Keratinocyte (primary cell): ENCODE data around the gene ZW10. TPM values are rescaled to one million over a fixed set of nuclear protein-coding genes. Genes with fewer than 3 reads are reported as not detected.

Experiments
- DNase-seq: peaks from one replicate; pipeline ENCODE4 v3.0.0-alpha.2; 2011; ENCODE audit warnings: low read depth, missing footprints, low spot score
- FAIRE-seq: peaks from 2 replicates; lab custom pipeline; 2011; peaks lifted over from hg19 to GRCh38; lab: Jason Lieb, UNC
- H2AFZ ChIP-seq: 2 replicates; pipeline ENCODE4 v1.6.0; 2012; ENCODE audit warnings: low read length, control low read depth, inconsistent platforms; ENCODE audit not compliant: control insufficient read depth
- H3K27ac ChIP-seq: 2 replicates; pipeline ENCODE4 v1.5.1; 2011; ENCODE audit warnings: low read length; ENCODE audit not compliant: control insufficient read depth, insufficient read depth
- H3K27me3 ChIP-seq: 3 replicates; pipeline ENCODE4 v1.6.0; 2011; ENCODE audit warnings: low read length; ENCODE audit not compliant: control insufficient read depth, insufficient read depth; ENCODE audit errors: extremely low read depth
- H3K36me3 ChIP-seq, 2 experiments: 2 replicates in 1 of 2; 3 replicates in 1 of 2; pipeline ENCODE4 v1.5.1; 2011; ENCODE audit warnings: low read length in 2 of 2, mild to moderate bottlenecking in 1 of 2; ENCODE audit not compliant: control insufficient read depth in 2 of 2, insufficient read depth in 2 of 2; ENCODE audit errors: extremely low read depth in 1 of 2
- H3K4me1 ChIP-seq: 3 replicates; pipeline ENCODE4 v1.5.1; 2011; ENCODE audit warnings: low read length; ENCODE audit not compliant: control insufficient read depth, insufficient read depth; ENCODE audit errors: extremely low read depth
- H3K4me2 ChIP-seq: 3 replicates; pipeline ENCODE4 v1.6.0; 2011; ENCODE audit warnings: low read depth, low read length; ENCODE audit not compliant: control insufficient read depth, insufficient read depth; ENCODE audit errors: extremely low read depth
- H3K4me3 ChIP-seq, 3 experiments: fragments of 200-600 bp in 1 of 3; sonication (generic) in 1 of 3; 2 replicates in 2 of 3; 3 replicates in 1 of 3; pipeline ENCODE4 v1.5.1; 2011 to 2016; ENCODE audit warnings: low read length in 3 of 3, mild to moderate bottlenecking in 3 of 3, control low read depth in 2 of 3, inconsistent platforms in 1 of 3, low read depth in 1 of 3, mixed read lengths in 1 of 3, mixed run types in 1 of 3, moderate library complexity in 1 of 3; ENCODE audit not compliant: control insufficient read depth in 2 of 3, insufficient read depth in 2 of 3; ENCODE audit errors: extremely low read depth in 1 of 3
- H3K79me2 ChIP-seq: 2 replicates; pipeline ENCODE4 v1.6.0; 2012; ENCODE audit warnings: low read length; ENCODE audit not compliant: control insufficient read depth, insufficient read depth
- H3K9ac ChIP-seq: 3 replicates; pipeline ENCODE4 v1.6.0; 2011; ENCODE audit warnings: low read length; ENCODE audit not compliant: control insufficient read depth, insufficient read depth; ENCODE audit errors: extremely low read depth
- H3K9me1 ChIP-seq: 3 replicates; pipeline ENCODE4 v1.6.0; 2011; ENCODE audit warnings: low read length; ENCODE audit not compliant: control insufficient read depth, insufficient read depth; ENCODE audit errors: extremely low read depth
- H3K9me3 ChIP-seq: 2 replicates; pipeline ENCODE4 v1.5.1; 2012; ENCODE audit warnings: low read depth, low read length; ENCODE audit not compliant: control insufficient read depth
- H4K20me1 ChIP-seq: 3 replicates; pipeline ENCODE4 v1.6.0; 2011; ENCODE audit warnings: low read length; ENCODE audit not compliant: control insufficient read depth, insufficient read depth; ENCODE audit errors: extremely low read depth
- EZH2 ChIP-seq: IDR thresholded peaks from one replicate; pipeline ENCODE4 v1.6.1; 2012; ENCODE audit warnings: inconsistent platforms, mild to moderate bottlenecking, low read length, moderate library complexity
- dilution Hi-C: fragments of 300-500 bp; cut with MboI; formaldehyde crosslinking; loops from one replicate; pipeline ENCODE4 v1.7.0; 2020; ENCODE audit warnings: low sequenced_read_pairs; ENCODE audit not compliant: extremely low pct_ligation_motif_present
- polyA plus RNA-seq, 5 experiments: library from polyadenylated mRNA; depleted of rRNA in 3 of 5; stranded (reverse) in 3 of 5; stranded (forward) in 1 of 5; unstranded in 1 of 5; fragments of >200 nt; gene quantifications; 1 replicate in 1 of 5; 2 replicates in 3 of 5; 3 replicates in 1 of 5; pipeline versions ENCODE4 v1.2.1 to v1.2.3, GENCODE V29; 2011 to 2012; ENCODE audit warnings: missing spikeins in 2 of 5, low read depth in 1 of 5, low replicate concordance in 1 of 5
- TF ChIP-seq, protein P1 (sequence below), 3 experiments: IDR thresholded peaks in 1 of 3; conservative IDR thresholded peaks in 1 of 3; optimal IDR thresholded peaks in 1 of 3; 2 replicates in 2 of 3; 3 replicates in 1 of 3; pipeline versions ENCODE3 to v1.5.1; 2011; ENCODE audit warnings: low read length in 3 of 3, mild to moderate bottlenecking in 3 of 3, moderate library complexity in 2 of 3, control low read depth in 1 of 3, inconsistent platforms in 1 of 3; ENCODE audit not compliant: insufficient read depth in 2 of 3; ENCODE audit errors: extremely low read depth in 1 of 3

ZW10 gene
- polyA plus RNA-seq, 1 donor (not counting 4 experiments of a cell fraction or from before 2014, with no cell fraction given) = 21.3 TPM

DNA sequence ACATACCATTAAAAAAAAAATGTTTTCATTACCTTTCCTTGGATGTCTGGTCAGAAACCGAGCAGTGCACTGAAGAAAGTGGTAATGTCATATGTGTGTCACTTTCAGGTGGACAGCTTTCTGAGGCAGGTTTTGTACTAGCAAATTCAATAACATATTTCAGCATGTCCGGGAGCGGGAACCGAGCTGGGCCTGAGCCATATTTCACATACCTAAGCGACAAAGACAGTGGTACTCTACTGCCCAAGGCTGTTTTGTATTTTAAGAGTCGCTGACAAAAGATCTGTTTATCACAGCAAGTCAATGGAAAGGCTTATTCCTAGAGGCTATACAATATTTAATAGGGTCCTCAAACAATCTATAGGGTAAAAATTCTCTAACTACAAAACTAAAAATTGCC lies 44.1 kb upstream of the ZW10 start:
- Histone ChIP-seq H3K9ac (no peak overlapping the region), H3K27ac (no peak overlapping the region), H3K79me2 (no peaks in the 10 kb centered on the region), H3K27me3 (no peaks in the 10 kb centered on the region), H3K4me3 (no peak overlapping the region), H3K4me1 (peaks cover 2% of the 10 kb centered on the region), H4K20me1 (no peaks in the 10 kb centered on the region), H2AFZ (no peak overlapping the region), H3K36me3 (peaks cover 4 to 8% of the 10 kb centered on the region in 2 experiments), H3K9me3 (no peaks in the 10 kb centered on the region), H3K9me1 (no peaks in the 10 kb centered on the region), H3K4me2 (no peak overlapping the region)
- DNase-seq (no peak), FAIRE-seq (no peak)
- dilution Hi-C loops = no loop called here
- TF ChIP-seq, protein P1, sequence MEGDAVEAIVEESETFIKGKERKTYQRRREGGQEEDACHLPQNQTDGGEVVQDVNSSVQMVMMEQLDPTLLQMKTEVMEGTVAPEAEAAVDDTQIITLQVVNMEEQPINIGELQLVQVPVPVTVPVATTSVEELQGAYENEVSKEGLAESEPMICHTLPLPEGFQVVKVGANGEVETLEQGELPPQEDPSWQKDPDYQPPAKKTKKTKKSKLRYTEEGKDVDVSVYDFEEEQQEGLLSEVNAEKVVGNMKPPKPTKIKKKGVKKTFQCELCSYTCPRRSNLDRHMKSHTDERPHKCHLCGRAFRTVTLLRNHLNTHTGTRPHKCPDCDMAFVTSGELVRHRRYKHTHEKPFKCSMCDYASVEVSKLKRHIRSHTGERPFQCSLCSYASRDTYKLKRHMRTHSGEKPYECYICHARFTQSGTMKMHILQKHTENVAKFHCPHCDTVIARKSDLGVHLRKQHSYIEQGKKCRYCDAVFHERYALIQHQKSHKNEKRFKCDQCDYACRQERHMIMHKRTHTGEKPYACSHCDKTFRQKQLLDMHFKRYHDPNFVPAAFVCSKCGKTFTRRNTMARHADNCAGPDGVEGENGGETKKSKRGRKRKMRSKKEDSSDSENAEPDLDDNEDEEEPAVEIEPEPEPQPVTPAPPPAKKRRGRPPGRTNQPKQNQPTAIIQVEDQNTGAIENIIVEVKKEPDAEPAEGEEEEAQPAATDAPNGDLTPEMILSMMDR (optimal IDR thresholded peaks at IDR 0.05 in 1 of 3, IDR thresholded peaks at IDR 0.05 in 1 of 3, conservative IDR thresholded peaks at IDR 0.05 in 1 of 3; ENCODE audit: extremely low read depth in 1 of 3, insufficient read depth in 2 of 3, low read length in 3 of 3) = no peak
- no peak for TF ChIP-seq EZH2

DNA sequence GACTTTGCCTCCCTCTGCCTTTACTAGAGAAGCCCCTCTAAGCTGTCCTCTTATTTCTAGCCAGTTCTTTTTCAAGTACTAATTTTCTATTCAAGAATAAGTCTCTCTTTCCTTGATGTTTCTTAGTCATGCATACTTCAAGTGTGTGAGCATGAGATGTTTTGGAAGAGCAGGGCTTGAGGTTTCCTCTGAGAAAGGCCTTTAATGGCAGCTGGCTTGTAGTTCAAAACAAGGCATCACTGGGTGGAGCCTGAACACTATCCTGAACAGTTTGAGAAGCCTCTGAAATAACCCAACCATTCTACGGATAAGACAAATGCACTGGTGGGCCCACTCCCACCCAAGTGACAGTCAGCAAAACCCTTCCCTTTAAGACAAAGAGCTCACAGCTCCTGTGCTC lies 43.7 kb upstream of the ZW10 start:
- H2AFZ ChIP-seq = no peak overlapping the region
- DNase-seq (no peak), FAIRE-seq (no peak)
- no peaks in the 10 kb centered on the region for H4K20me1 ChIP-seq
- no peaks in the 10 kb centered on the region for H3K79me2 ChIP-seq
- peaks cover 4 to 8% of the 10 kb centered on the region in 2 experiments for H3K36me3 ChIP-seq
- TF ChIP-seq, protein P1 (optimal IDR thresholded peaks at IDR 0.05 in 1 of 3, IDR thresholded peaks at IDR 0.05 in 1 of 3, conservative IDR thresholded peaks at IDR 0.05 in 1 of 3; ENCODE audit: extremely low read depth in 1 of 3, insufficient read depth in 2 of 3, low read length in 3 of 3) = no peak
- no peak for TF ChIP-seq EZH2
- no peak overlapping the region for H3K27ac ChIP-seq
- no peaks in the 10 kb centered on the region for H3K9me1 ChIP-seq
- H3K4me2 ChIP-seq = no peak overlapping the region
- H3K4me1 ChIP-seq = peaks cover 2% of the 10 kb centered on the region
- H3K9ac ChIP-seq = no peak overlapping the region
- H3K4me3 ChIP-seq = no peak overlapping the region
- dilution Hi-C loops = no loop called here
- H3K27me3 ChIP-seq = no peaks in the 10 kb centered on the region
- H3K9me3 ChIP-seq = no peaks in the 10 kb centered on the region
